IMR-90 (cell line): ENCODE results near the gene NELFCD.

Experiments
- CEBPB ChIP-seq: IDR thresholded peaks from 2 replicates; pipeline ENCODE4 v1.6.1; 2012; ENCODE audit warnings: low read depth, low read length, improper control_type of control experiment
- CHD1 ChIP-seq: IDR thresholded peaks from 2 replicates; pipeline ENCODE4 v1.6.1; 2012; ENCODE audit warnings: low read depth, low read length, improper control_type of control experiment
- FOS ChIP-seq: fragments of 150-350 bp; IDR thresholded peaks from 2 replicates; pipeline ENCODE4 v1.6.1; 2016; ENCODE audit warnings: low read depth, low read length
- MAZ ChIP-seq: IDR thresholded peaks from 2 replicates; pipeline ENCODE4 v1.6.1; 2012; ENCODE audit warnings: low read depth, mild to moderate bottlenecking, low read length, improper control_type of control experiment, moderate library complexity, borderline replicate concordance
- POLR2A ChIP-seq: IDR thresholded peaks from 2 replicates; pipeline ENCODE4 v1.6.1; 2012; ENCODE audit warnings: mild to moderate bottlenecking, low read depth, low read length
- RFX5 ChIP-seq: IDR thresholded peaks from 2 replicates; pipeline ENCODE4 v1.8.0; 2012; ENCODE audit warnings: low read depth, mild to moderate bottlenecking, low read length, moderate library complexity
- SMC3 ChIP-seq: fragments of 150-350 bp; IDR thresholded peaks from 2 replicates; pipeline ENCODE4 v1.6.1; 2016; ENCODE audit warnings: low read depth, mild to moderate bottlenecking, antibody characterized with exemption, low read length, moderate library complexity
- TF ChIP-seq, protein P1 (sequence below): conservative IDR thresholded peaks from 2 replicates; pipeline ENCODE4 v1.5.1; 2012; ENCODE audit warnings: mild to moderate bottlenecking, low read depth, low read length, improper control_type of control experiment
- TF ChIP-seq, protein P2 (sequence below): fragments of 150-350 bp; IDR thresholded peaks from 2 replicates; pipeline ENCODE4 v1.6.1; 2017; ENCODE audit warnings: mild to moderate bottlenecking, antibody characterized with exemption, low read length, low read depth

- TF ChIP-seq, protein P1, sequence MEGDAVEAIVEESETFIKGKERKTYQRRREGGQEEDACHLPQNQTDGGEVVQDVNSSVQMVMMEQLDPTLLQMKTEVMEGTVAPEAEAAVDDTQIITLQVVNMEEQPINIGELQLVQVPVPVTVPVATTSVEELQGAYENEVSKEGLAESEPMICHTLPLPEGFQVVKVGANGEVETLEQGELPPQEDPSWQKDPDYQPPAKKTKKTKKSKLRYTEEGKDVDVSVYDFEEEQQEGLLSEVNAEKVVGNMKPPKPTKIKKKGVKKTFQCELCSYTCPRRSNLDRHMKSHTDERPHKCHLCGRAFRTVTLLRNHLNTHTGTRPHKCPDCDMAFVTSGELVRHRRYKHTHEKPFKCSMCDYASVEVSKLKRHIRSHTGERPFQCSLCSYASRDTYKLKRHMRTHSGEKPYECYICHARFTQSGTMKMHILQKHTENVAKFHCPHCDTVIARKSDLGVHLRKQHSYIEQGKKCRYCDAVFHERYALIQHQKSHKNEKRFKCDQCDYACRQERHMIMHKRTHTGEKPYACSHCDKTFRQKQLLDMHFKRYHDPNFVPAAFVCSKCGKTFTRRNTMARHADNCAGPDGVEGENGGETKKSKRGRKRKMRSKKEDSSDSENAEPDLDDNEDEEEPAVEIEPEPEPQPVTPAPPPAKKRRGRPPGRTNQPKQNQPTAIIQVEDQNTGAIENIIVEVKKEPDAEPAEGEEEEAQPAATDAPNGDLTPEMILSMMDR, result no peak
- TF ChIP-seq CHD1, result no peak
- no peak for TF ChIP-seq POLR2A
- no peak for TF ChIP-seq RFX5
- TF ChIP-seq CEBPB, result no peak
- TF ChIP-seq, protein P2, sequence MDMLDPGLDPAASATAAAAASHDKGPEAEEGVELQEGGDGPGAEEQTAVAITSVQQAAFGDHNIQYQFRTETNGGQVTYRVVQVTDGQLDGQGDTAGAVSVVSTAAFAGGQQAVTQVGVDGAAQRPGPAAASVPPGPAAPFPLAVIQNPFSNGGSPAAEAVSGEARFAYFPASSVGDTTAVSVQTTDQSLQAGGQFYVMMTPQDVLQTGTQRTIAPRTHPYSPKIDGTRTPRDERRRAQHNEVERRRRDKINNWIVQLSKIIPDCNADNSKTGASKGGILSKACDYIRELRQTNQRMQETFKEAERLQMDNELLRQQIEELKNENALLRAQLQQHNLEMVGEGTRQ, result no peak
- TF ChIP-seq SMC3, result no peak
- no peak for TF ChIP-seq MAZ
- TF ChIP-seq FOS, result no peak
Observed at GRCh38 chr20:58986968-58987517, 6.0 kb downstream of the NELFCD start.
